Diencephalon (tissue), 1 donor: ENCODE data around the gene RPL10L. TPM values are rescaled to one million over a fixed set of nuclear protein-coding genes. Genes with fewer than 3 reads are reported as not detected.

Source experiments
- total RNA-seq: library from RNA; depleted of rRNA; stranded (reverse); fragments of >200 nt; gene quantifications from one replicate; pipeline ENCODE4 v1.2.3, GENCODE V29; 2014

The RPL10L gene
- not detected for total RNA-seq

DNA sequence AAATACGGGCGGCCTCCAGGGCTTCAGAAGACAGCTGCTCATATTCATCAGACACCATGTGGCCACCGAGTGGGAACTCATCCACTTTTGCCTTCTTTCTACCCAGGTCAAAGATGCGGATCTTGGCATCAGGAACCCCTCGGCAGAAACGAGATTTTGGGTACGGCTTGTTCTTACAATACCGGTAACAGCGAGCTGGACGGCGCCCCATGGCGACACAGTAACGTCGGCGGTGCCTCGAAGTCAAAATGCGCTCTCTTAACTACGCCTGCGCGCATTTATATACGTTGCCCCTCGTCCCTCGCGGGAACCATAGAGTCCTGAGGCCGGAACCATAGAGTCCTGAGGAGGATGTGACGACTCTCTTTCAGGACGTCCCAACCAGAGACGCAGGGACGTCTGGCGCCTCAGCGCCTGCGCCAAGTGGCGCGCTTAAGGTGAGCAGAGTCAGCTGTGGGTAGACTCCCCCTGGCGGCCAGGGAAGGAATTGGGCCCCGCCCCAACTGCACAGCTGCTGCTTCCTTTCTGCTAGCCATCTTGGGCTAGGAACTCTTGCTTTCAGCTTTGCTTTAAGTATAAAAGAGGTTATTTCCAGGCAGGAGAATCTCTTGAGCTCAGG lies at the start of gene RPL10L:
Gene RPL10L, minus strand, starts transcription at position 256 of the 619 bp plus-strand sequence. Its CDS starts 45 bp downstream, at position 211.

